Bronchial epithelial cell (primary cell): ENCODE results near the gene HIVEP1. TPM values are rescaled to one million over a fixed set of nuclear protein-coding genes. Genes with fewer than 3 reads are reported as not detected.

ENCODE experiments used
- DNase-seq: peaks from one replicate; pipeline ENCODE4 v3.0.0-alpha.2; 2010; ENCODE audit warnings: low read depth
- FAIRE-seq: peaks from 2 replicates; lab custom pipeline; 2011; peaks lifted over from hg19 to GRCh38; lab: Jason Lieb, UNC
- H3K27me3 ChIP-seq: 2 replicates; pipeline ENCODE4 v1.5.1; 2011; ENCODE audit warnings: low read length; ENCODE audit not compliant: control insufficient read depth, insufficient read depth
- H3K36me3 ChIP-seq: 2 replicates; pipeline ENCODE4 v1.5.1; 2011; ENCODE audit warnings: low read length; ENCODE audit not compliant: control insufficient read depth, insufficient read depth
- H3K4me3 ChIP-seq: 2 replicates; pipeline ENCODE4 v1.5.1; 2011; ENCODE audit warnings: mild to moderate bottlenecking, low read depth, low read length, control low read depth
- total RNA-seq: library from RNA; depleted of rRNA; stranded (reverse); fragments of >200 nt; gene quantifications from 2 replicates; pipeline ENCODE4 v1.2.1, GENCODE V29; 2014
- TF ChIP-seq, protein P1 (sequence below): IDR thresholded peaks from 2 replicates; pipeline ENCODE4 v1.5.1; 2011; ENCODE audit warnings: mild to moderate bottlenecking, moderate library complexity, low read length, control low read depth, inconsistent platforms; ENCODE audit not compliant: insufficient read depth, severe bottlenecking

Gene HIVEP1
- total RNA-seq, 1 donor from 2014 or later, result 6.8 TPM

GRCh38 chr6:11969092-11969491 lies 43.0 kb upstream of the HIVEP1 start:
- no peaks in the 10 kb centered on the region for H3K36me3 ChIP-seq
- DNase-seq, result no peak
- no peaks in the 10 kb centered on the region for H3K27me3 ChIP-seq
- TF ChIP-seq, protein P1, sequence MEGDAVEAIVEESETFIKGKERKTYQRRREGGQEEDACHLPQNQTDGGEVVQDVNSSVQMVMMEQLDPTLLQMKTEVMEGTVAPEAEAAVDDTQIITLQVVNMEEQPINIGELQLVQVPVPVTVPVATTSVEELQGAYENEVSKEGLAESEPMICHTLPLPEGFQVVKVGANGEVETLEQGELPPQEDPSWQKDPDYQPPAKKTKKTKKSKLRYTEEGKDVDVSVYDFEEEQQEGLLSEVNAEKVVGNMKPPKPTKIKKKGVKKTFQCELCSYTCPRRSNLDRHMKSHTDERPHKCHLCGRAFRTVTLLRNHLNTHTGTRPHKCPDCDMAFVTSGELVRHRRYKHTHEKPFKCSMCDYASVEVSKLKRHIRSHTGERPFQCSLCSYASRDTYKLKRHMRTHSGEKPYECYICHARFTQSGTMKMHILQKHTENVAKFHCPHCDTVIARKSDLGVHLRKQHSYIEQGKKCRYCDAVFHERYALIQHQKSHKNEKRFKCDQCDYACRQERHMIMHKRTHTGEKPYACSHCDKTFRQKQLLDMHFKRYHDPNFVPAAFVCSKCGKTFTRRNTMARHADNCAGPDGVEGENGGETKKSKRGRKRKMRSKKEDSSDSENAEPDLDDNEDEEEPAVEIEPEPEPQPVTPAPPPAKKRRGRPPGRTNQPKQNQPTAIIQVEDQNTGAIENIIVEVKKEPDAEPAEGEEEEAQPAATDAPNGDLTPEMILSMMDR, result no peak
- FAIRE-seq, result no peak
- H3K4me3 ChIP-seq, result no peak overlapping the region

DNA sequence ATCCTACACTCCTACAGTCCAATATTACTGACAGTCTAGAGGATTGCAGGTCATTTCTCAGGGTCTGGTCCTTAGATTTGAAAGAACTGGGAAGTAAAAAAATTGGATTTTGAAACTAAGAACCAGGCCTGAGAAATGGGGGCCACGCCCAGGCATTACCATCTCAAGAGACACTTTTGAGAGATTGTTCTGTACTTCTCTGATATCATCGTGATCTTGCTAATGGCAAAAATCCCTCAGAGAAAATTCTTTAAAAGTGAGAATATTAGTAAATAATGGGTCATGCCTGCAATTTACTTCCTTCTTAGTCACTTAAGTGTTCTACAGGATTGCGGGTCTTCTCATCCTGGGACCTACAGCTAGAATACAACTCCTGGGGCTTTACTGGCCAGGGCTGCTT lies 42.0 kb upstream of the HIVEP1 start:
- Histone ChIP-seq H3K27me3 (no peaks in the 10 kb centered on the region), H3K36me3 (no peaks in the 10 kb centered on the region), H3K4me3 (no peak overlapping the region)
- FAIRE-seq, result no peak
- DNase-seq, result no peak
- TF ChIP-seq, protein P1, result no peak

DNA sequence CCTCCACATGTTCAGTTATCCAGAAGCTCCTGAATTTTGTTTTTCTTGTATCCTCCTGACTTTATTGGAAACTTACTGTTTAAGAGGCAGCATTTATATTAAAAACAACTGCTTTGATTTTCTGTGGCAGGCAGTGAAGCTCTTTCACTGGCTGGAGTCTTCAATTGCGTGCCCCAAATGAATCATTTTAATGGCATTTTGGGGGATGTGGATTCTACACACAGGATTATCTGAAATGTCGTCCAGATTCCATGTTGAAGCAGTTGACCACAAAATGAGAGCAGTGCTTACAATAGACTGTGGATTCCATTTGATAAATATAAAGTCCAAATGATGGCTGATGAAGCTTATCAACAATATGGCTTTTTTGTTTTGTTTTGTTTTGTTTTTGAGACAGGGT lies 41.0 kb upstream of the HIVEP1 start:
- no peak for DNase-seq

DNA sequence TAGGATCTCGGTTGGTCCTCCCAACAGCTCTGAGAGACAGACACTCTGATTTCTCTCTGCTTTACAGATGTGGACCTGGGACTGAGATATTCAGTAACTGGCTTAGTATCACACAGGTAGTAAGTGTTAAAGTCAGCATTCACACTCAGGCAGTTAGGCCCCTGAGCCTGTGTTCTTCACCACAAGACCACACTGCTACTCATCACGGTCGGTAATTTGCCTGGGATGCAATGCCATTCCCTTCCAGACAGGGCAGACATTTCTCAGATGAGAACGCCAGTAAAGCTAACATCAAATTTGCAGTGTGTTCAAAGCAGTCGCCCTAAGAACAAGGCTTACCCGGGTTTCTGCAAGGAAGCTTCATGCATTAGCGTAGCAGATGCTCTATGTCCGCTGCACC lies 39.8 kb upstream of the HIVEP1 start:
- no peak for DNase-seq
- TF ChIP-seq, protein P1, result no peak
- peak; percentile 18 for FAIRE-seq

More for the DNA sequence above, 41.0 kb upstream of the HIVEP1 start:
- no peaks in the 10 kb centered on the region for H3K36me3 ChIP-seq
- no peak for FAIRE-seq
- H3K4me3 ChIP-seq, result no peak overlapping the region
- no peaks in the 10 kb centered on the region for H3K27me3 ChIP-seq
- TF ChIP-seq, protein P1, result no peak

DNA sequence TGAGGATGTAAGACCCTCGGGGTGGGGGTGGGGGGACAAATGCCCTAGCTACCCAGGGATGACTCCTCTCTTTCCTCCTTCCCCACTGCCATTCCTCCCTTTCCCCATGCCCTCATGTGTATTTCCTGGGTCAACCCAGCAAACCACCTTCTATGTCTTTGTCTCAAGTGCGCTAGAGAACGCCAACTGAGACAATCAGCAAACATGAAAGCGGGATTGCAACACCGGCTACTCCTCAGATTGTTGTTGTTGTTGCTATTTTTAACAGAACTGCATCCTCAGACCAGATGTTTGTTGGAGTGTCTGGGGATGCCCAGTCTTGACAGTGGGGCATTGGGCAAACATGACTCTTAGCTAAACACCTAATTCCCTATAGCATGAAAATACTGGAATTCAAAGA lies 39.3 kb upstream of the HIVEP1 start:
- Histone ChIP-seq H3K27me3 (no peaks in the 10 kb centered on the region), H3K36me3 (no peaks in the 10 kb centered on the region), H3K4me3 (no peak overlapping the region)
- TF ChIP-seq, protein P1, result no peak
- DNase-seq (no peak), FAIRE-seq (no peak)

More for the DNA sequence above, 39.8 kb upstream of the HIVEP1 start:
- no peaks in the 10 kb centered on the region for H3K36me3 ChIP-seq
- H3K27me3 ChIP-seq, result no peaks in the 10 kb centered on the region
- H3K4me3 ChIP-seq, result no peak overlapping the region

- FAIRE-seq, result no peak
Observed at GRCh38 chr6:11973238-11973637, 38.9 kb upstream of the HIVEP1 start.

More at GRCh38 chr6:11973238-11973637, 38.9 kb upstream of the HIVEP1 start:
- no peak for DNase-seq
- TF ChIP-seq, protein P1, result no peak
- no peak overlapping the region for H3K4me3 ChIP-seq
- no peaks in the 10 kb centered on the region for H3K36me3 ChIP-seq
- H3K27me3 ChIP-seq, result no peaks in the 10 kb centered on the region
